ENCODE results near the gene TRA2B.
A peak's percentile ranks its signal among the peaks of the same experiment; 100 is the strongest.

Gene TRA2B

DNA sequence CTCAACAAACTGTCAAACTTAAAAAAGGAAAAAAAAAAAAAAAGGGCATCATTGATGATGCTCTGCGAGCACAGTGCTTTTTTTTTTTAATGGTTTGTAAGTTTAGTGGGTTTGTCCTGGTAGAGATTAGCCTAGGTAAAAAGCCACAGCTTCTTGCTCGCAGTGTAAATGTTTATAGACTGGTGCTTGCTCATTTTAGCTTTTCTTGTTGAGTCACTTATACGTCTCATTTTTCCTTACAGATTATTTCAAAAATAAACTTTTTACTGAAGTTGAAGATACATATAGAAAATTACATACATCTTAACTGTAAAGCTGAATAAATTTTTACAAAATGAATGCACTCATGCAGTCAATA is 16.5 kb upstream of the TRA2B start:
- DNase-seq (ENCODE audit: low read depth in 3 of 3, low spot score in 1 of 3), result no peak

- no peak for DNase-seq (ENCODE audit: low read depth in 3 of 3, low spot score in 1 of 3)
Observed at GRCh38 chr3:185950728-185951127, 12.9 kb upstream of the TRA2B start.

- no peak for DNase-seq (ENCODE audit: low read depth in 3 of 3, low spot score in 1 of 3)
Observed at GRCh38 chr3:185949515-185949914, 11.7 kb upstream of the TRA2B start.

- no peak for DNase-seq (ENCODE audit: low read depth in 3 of 3, low spot score in 1 of 3)
Observed at GRCh38 chr3:185948292-185948691, 10.5 kb upstream of the TRA2B start.

DNA sequence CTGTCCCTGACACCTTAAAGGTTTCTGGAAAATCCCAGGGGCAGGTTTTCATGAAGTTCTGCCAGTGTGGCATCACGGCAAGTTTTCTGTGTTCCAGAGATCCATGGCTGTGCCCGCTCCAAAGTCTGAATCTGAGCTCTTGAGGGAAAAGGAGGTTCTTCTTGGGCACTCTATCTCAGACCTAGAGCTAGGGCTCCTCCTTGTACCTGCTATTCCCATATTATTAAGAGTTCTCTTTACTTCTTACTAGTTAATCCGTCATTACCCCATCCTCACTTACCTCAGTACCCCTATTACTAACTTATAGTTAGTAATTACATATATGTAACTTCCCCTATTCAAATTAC is 5.9 kb upstream of the TRA2B start:
- DNase-seq (ENCODE audit: low read depth in 3 of 3, low spot score in 1 of 3), result no peak

GRCh38 chr3:185942907-185943759 is 5.3 kb upstream of the TRA2B start:
- peak; percentile 67 to 78 (median 67) for DNase-seq (ENCODE audit: low read depth in 3 of 3, low spot score in 1 of 3)

- no peak for DNase-seq (ENCODE audit: low read depth in 3 of 3, low spot score in 1 of 3)
Observed at GRCh38 chr3:185942396-185942795, 4.6 kb upstream of the TRA2B start.

- no peak for DNase-seq (ENCODE audit: low read depth in 3 of 3, low spot score in 1 of 3)
Observed at GRCh38 chr3:185940951-185941350, 3.1 kb upstream of the TRA2B start.

- DNase-seq (ENCODE audit: low read depth in 3 of 3, low spot score in 1 of 3), result no peak
Observed at GRCh38 chr3:185939721-185940120, 1.9 kb upstream of the TRA2B start.

- peak; percentile 66 to 78 (median 69) for DNase-seq (ENCODE audit: low read depth in 3 of 3, low spot score in 1 of 3)
Observed at GRCh38 chr3:185936814-185937688, 763 bp downstream of the TRA2B start.

DNA sequence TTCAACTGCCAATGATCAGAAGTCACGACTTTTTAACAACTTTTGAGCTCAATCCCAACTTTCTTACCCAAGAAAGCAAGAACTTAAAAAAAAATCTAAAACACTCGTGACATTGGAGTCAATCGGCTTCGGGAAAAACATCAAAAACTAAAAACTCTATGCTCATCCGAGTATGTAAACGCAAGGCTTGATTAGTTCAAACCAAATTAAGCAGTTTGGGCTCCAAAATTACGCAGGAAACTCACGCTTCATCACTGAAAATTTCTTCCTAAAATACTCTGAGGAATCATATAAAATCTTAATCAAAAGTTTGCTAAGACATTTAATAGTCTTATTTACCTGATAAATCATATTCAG is 1.6 kb downstream of the TRA2B start:
- DNase-seq (ENCODE audit: low read depth in 3 of 3, low spot score in 1 of 3), result no peak

DNA sequence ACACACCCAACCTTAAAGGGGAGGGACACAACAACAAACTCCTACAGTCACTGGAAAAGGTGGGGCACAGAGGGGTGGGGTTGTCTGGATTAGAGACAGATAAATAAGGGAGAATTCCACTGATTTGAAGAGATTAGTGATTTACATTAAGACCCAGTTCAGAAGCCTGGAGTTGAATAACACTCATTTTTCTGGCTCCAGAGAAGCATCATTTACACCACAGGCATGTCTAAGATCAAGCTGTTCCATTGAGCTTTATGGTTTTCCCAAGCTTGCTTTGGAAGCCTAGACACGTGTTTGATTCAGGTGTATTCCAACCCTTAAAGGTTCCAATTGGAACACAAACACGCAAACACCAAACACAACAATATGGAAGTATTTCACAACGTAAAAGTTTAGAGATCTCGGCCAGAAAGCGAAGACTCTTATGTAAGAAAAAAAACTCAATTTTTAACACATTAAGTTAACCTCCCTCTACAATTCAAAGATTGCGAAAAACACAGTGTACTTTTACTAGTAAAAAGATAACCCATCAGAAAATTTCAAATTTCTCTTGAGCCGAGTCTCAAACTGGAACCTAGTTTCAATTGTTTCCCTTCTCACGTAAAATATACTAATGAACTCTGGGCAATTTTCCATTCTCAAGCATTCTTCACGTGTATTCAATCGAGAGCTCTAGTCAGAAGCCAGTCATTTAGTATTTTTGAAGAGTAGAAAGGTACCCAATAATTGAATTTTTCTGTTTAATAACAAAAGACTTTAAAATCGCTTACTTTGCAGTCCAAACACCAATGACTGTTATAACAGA is 2.1 kb downstream of the TRA2B start:
- DNase-seq (ENCODE audit: low read depth in 3 of 3, low spot score in 1 of 3), result no peak

DNA sequence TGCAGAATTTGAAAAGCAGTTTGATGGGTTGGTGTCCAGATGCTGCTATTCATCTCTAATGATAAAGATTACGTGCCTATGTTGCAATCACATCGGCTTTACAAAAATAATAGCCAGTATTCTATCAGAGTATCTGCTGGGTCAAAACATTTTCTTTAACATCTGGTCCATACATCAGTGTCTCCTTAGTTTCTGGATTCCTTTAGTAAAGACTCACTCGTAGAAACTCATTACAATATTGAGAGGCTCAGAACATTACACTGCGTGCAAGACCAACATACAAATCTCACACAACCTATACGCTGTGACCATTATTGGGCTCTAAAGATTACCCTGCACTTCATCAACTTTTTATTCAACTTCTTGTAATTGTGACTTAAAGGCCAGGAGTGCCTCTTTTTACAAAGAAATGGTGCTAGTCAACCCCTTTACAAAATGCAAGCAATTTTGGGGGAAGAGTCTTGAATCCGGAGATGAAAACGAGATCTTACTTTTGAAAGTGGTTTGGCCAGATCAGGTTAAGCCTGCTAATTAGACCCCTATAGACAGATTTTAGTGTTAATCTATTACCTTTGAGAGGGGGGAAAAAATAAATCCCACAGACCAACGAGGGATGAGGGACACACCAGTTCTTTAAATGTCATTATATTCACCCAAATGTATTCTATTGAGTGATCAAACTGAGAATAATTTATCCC is 2.9 kb downstream of the TRA2B start:
- DNase-seq (ENCODE audit: low read depth in 3 of 3, low spot score in 1 of 3), result no peak

- no peak for DNase-seq (ENCODE audit: low read depth in 3 of 3, low spot score in 1 of 3)
Observed at GRCh38 chr3:185934174-185934557, 3.6 kb downstream of the TRA2B start.

DNA sequence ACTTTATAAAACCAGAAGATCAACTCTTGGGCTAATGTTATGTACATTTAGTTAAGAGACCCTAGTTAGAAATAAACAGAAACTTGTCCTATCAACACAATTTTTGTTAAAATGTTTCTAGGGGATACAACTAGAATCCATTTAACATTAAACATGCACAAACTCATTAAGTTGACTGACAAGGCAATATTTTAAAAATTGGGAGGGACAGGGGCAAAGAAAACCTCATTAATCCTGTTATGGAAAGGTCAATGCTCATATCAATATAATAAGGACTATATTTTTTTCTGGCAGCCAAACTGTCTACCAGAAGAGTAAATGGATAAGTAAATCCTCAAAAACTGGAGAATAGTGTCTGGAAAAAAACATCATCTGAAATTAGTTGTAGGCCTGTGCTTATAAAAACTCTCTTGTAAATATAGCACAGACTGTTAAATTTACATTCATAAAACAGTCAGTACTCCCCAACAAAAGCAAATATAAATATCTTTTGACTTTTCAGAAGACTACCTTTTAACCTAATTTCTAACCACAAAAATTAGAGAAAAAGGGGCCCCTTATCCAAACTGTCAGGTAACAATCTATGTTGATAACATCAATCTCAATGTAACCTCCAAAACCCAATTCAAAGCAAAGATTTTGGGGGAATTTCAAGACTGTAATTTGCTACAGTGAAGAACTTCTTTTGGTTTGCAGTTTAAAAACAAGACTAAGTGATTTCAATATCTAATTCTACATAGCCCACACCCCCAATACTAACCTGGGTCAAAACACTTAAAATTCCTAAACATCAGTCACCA is 4.2 kb downstream of the TRA2B start:
- DNase-seq (ENCODE audit: low read depth in 3 of 3, low spot score in 1 of 3), result no peak

GRCh38 chr3:185931777-185932612 is 5.8 kb downstream of the TRA2B start:
- no peak for DNase-seq (ENCODE audit: low read depth in 3 of 3, low spot score in 1 of 3)

- DNase-seq (ENCODE audit: low read depth in 3 of 3, low spot score in 1 of 3), result no peak
Observed at GRCh38 chr3:185930393-185931107, 7.3 kb downstream of the TRA2B start.
